ENCODE results near the gene SLC1A5.
"Not testable (repeated sequence)": the region's sequence is repeated elsewhere in the genome, so short reads cannot be mapped to it uniquely, and the experiment has no call there.

SLC1A5 gene

DNA sequence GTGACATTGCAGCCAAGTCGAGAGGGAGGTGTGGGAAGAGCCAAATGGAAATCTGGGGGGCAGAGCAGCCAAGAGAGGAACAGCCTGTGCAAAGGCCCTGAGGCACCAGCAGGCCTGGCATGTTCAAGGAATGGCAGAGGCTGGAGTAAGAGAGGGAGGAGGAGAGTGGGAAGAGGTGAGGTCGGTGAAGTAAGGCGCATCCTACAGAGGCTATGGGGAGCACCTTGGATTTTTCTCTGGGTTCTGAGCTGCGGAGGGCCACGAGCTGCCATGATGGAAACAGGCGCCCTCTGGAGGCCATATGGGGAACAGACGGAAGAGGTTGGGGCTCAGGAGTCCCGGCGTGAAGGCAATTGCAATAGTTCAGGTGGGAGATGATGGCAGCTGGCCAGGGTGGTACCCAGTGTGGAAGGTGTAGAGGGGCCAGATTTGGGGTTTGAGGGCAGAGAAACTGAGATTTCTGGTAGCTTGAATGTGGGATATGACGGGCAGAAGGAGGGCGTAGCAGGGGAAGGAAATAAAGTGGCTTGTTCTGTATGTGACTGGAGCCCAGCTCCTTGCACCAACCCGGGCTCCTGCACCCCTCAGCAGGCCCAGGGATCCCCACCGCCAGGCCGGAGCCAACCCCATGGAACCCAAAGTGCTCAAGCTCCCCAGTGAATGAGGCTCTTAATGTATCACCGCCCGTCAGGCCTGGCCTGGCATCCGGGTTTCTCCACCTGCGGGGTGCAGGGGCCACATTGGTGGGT is 21.7 kb downstream of the SLC1A5 start:
- peak; percentile 18 for DNase-seq

DNA sequence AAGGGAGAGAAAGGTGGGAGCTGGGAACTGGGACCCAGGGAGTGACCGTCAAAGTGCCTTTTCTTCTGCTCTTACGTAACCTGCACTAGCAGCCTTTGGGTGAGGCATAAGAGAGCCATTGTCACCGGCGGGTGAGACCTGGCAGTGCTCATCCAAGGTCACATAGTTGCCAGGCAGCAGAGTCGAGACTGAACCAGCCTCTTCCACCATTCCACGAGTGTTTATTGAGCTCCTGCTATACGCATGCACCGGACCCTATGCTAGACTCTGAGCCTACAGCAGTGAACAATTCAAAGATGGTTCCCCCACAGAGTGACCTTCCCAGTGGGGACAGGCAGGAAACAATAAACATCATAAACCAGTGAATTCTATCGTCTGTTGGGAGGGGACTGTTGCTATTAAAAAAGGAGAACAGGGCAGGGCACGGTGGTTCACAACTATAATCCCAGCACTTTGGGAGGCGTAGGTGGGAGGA is 23.5 kb downstream of the SLC1A5 start:
- DNase-seq = no peak

DNA sequence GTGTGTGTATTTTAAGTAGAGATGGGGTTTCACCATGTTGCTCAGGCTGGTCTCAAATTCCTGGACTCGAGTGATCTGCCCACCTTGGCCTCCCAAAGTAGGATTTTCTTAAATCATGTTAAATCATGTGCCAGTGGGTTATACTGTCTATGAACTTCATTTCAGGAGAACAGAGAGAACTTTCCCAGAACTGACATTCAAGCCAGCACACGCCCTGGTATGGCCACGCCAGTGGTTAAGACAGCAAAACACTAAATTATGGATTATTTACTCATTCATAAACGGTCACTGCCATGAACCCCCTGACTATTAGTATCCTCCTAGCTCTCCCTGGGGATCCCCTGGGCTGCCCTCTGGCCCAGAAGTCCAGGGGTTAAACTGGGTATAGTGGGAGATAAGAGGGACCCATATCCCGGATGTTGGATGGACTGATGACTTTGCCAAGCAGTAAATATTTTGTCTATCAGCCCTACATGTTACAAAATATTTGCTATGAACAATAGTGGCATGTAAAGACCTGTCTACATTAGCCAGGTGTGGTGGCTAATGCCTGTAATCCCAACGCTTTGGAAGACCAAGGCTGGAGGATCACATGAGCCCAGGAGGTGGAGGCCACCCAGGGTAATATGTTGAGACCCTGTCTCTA is 26.0 kb downstream of the SLC1A5 start:
- DNase-seq = no peak

DNA sequence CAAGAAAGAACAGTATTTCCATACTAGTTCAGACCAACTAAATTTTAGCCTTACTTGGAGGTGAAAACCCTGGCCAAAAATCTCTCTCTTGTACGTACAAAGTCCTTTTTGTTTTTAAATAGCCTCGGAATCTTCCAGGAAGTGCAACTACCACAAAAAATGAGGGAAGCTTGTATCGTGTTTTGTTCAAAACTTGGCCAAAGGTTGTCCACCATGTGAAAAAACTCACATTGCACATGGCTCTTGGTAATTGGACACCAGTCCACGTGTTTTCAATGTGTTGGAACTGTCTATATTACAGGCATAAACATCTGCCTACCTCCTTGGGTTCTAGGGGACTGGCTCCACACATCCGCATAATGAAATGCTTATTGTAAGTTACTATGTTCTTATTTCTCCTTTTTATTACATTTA is 27.0 kb downstream of the SLC1A5 start:
- DNase-seq = no peak

DNA sequence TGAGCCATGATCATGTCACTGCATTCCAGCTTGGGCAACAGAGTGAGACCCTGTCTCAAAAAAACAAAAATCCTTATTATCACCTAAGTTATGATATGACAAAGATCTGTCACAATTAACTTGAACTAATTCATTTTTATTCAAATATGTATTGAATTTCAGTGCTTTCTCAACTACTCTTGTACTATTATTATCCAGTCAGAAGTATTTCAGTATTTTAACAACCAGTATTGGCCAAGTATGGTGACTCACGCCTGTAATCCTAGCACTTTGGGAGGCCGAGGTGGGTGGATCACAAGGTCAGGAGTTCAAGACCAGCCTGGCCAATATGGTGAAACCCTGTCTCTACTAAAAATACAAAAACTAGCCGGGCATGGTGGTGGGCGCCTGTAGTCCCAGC is 27.5 kb downstream of the SLC1A5 start:
- not testable (repeated sequence) for DNase-seq

DNA sequence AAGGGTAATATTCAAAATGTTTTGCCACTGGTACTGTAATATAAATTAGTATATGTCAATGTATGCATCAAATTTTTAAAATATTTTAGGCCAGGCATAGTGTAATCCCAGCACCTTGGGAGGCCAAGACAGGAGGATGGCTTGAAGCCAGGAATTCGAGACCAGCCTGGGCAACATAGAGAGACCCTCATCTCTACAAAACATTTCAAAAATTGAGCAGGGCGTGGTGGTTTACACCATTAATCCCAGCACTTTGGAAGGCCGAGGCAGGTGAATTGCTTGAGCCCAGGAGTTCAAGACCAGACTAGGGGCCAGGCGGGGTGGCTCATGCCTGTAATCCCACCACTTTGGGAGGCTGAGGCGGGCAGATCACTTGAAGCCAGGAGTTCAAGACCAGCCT is 28.0 kb downstream of the SLC1A5 start:
- no peak for DNase-seq

DNA sequence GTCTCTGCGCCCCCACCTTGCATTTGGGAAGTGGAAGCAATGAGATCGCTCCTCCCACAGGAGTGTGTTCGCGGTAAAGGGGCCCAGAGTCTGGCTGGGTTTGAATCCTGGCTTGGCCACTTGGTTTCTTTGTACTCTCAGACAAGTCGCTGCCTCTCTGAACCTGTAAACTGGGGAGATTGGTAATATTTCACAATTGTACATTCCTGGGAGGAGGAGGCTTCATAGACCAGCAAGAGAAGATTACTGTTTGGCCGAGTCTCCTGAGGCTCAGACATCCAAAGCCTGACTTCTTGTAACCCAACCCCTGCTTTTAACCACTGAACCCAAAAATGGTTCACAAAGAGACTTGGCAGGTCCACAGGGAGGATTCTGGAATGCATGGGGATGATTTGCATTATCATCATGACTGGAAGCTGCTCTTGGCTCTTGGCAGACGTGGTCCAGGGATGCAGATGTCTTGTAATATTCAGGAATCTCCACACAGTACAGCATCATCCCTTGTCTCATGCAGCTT is 28.5 kb downstream of the SLC1A5 start:
- no peak for DNase-seq

DNA sequence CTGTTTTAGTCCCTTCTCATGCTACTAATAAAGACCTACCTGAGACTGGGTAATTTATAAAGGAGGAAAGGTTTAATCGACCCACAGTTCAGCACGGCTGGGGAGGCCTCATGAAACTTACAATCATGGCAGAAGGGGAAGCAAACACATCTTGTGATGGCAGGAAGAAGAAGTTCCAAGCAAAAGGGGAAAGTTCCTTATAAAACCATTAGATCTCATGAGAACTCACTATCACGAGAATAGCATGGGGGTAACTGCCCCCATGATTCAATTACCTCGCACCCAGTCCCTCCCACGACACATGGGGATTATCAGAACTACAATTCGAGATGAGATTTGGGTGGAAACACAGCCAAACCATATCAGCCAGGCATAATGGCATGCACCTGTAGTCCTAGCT is 29.2 kb downstream of the SLC1A5 start:
- DNase-seq = no peak

DNA sequence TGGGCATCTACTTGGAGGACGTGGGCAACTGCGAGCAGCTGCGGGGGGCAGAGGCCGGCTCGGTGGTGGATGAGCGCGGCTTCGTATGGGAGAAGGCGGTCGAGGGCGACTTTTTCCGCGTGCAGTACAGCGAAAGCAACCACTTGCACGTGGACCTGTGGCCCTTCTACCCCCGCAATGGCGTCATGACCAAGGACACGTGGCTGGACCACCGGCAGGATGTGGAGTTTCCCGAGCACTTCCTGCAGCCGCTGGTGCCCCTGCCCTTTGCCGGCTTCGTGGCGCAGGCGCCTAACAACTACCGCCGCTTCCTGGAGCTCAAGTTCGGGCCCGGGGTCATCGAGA is 31.9 kb downstream of the SLC1A5 start:
- no peak for DNase-seq

DNA sequence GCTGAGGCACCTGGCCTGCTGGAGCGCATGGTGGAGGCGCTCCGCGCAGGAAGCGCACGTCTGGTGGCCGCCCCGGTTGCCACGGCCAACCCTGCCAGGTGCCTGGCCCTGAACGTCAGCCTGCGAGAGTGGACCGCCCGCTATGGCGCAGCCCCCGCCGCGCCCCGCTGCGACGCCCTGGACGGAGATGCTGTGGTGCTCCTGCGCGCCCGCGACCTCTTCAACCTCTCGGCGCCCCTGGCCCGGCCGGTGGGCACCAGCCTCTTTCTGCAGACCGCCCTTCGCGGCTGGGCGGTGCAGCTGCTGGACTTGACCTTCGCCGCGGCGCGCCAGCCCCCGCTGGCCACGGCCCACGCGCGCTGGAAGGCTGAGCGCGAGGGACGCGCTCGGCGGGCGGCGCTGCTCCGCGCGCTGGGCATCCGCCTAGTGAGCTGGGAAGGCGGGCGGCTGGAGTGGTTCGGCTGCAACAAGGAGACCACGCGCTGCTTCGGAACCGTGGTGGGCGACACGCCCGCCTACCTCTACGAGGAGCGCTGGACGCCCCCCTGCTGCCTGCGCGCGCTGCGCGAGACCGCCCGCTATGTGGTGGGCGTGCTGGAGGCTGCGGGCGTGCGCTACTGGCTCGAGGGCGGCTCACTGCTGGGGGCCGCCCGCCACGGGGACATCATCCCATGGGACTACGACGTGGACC is 32.4 kb downstream of the SLC1A5 start:
- DNase-seq = no peak

DNA sequence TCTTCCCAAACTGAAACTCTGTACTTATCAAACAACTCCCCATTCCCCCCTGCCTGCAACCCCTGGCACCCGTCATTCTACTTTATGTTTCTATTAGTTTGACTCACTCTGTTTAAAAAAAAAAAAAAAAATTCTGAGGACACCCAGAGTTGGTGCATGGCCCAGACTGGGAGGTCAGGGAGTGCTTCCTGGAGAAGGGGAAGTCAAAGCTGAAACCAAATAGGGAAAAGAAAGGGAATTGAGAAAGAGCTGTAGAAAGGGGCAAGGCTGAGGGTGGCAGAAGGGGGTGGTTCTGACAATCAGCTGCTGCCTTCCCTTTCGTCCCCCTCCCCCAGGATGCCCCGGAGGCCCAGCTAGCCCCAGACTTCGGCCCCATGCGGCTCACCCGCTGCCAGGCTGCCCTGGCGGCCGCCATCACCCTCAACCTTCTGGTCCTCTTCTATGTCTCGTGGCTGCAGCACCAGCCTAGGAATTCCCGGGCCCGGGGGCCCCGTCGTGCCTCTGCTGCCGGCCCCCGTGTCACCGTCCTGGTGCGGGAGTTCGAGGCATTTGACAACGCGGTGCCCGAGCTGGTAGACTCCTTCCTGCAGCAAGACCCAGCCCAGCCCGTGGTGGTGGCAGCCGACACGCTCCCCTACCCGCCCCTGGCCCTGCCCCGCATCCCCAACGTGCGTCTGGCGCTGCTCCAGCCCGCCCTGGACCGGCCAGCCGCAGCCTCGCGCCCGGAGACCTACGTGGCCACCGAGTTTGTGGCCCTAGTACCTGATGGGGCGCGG is 33.1 kb downstream of the SLC1A5 start:
- no peak for DNase-seq

DNA sequence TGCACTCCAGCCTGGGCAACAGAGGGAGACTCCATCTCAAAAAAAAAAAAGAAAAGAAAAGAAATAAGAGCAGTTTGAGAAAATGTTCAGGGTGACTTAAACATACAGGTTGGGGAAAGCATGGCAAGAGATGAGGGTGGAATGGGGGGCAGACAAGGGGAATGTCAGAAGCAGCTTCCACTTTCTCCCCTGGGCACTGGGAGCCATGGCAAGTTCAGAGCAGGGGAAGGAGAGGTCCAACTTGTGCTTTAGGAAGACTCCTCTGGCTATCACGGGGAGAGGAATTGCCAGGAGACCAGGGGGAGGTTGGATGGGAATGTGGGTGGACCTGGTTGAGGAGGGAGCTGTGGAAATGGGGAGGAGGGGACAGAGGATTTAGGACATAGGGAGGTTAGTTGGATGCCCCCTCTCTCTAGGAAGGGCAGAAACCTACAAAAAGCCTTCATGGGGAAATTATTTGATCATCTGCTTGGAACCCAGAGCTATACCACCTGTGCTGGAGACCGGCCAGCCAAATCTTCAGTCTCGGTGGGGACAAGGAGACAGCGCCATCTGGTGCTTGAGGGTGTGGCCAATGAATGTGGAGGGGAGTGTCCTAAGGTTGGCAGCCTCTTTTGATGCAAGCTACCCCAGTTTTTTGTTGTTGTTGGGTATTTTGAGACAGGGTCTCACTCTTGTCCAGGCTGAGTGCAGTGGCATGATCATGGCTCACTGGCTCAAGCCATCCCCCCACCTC is 34.8 kb downstream of the SLC1A5 start:
- peak; percentile 67 for DNase-seq

DNA sequence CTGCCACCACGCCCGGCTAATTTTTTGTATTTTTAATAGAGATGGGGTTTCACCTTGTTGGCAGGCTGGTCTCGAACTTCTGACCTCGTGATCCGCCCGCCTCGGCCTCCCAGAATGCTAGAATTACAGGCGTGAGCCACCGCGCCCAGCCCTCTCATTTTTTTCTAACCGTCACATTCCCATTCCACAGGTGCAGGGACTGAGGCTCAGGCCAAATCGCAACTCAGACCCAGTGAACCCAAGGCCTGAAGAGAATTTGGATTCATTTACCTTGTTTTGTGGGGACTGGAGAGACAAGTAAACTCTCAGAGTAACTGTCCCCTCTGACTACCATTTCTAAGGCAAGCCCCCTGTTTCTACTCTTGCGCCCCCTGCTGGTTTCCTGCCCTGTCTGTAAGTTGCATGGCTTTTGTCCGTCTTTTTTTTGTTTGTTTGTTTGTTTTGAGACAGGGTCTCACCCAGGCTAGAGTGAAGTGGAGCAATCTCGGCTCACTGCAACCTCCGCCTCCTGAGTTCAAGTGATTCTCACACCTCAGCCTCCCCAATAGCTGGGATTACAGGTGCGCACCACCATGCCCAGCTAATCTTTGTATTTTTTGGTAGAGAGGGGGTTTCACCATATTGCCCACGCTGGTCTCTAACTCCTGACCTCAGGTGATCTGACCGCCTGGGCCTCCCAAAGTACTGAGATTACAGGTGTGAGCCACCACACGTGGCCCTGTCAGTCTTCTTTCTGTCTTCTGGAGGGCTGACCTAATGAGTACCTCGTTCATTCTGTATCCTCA is 39.9 kb downstream of the SLC1A5 start:
- no peak for DNase-seq

DNA sequence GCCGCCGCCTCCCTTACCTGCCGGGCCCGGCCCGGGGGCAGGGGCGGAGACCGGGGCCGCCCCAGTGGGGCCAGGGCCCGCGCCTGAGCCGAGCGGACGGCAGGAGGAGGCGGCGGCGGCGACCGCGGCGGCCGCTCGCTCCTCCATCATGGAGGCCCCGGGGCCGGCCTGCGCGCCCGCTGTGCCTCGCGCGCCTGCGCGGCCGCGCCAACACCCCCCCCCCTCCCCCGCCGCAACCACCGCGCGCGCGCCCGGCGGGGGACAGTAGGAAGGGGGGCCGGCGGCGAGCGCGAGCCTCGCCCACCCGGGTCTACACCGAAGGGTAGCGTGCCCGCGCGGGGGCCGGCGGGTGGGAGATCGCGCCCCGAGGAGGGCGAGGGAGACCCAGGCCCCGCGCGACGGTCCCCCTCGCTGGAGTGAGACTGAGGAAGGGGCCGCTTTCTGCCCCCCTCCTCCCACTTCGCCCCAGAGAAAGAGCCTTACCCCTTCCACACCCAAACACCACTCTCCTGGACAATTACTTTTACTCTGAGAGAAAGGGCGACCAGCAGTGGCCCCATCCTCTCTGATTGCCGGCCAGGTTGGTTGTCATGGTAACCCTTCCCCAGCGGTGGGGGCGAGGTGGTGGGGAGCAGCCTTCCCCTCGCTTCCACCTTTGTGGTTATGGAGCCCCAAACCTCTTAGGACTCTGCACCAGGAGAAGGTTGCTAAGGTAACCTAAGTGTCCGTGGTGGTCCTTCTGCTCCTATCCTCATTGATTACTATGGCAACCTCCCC is 41.9 kb downstream of the SLC1A5 start, which contains the start of gene STRN4:
Gene STRN4, minus strand, starts transcription at position 170 of the 777 bp plus-strand sequence. Its CDS starts 20 bp downstream, at position 150.
- DNase-seq = peak; percentile 37

DNA sequence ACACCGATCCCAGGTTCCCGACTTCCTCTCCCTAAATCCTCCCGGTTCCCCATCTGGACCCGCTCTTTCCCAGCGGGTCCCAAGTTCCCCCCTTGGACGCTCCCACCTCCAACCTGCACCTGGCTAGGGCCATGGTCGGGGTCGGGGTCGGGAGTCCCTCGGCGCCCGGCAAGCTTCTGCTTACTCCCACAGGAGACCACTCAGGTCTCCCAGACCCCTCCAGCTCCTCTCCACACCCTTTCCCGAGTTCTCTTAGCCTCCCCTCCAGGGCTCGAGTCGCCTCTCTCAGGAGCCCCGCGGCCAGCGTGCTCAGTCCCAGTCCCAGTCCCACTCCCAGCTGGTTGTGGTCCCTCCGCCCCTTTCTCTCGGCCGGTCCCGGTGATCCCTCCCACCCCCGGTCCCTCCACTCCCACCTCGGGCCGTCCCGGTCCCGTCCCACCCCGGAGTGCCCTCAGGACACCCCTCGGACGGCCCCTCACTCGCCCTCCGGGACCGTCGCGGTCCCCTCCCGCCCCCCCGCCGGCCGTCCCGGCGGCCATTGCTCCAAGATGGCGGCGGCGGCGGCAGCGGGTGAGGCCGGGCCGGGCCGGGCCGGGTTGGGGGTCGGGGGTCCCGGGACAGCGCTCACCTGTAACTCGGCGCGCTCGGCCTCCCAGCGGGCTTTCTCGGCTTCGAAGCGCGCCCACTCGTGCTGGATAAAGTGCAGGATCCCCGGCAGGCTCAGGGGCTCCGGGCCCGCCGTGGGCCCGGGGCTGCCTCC is 42.7 kb downstream of the SLC1A5 start, which contains the start of gene FKRP:
Gene FKRP, plus strand, starts transcription at position 537 of the 760 bp plus-strand sequence. CDS start 9,394 bp downstream, outside the sequence.
- DNase-seq = no peak

DNA sequence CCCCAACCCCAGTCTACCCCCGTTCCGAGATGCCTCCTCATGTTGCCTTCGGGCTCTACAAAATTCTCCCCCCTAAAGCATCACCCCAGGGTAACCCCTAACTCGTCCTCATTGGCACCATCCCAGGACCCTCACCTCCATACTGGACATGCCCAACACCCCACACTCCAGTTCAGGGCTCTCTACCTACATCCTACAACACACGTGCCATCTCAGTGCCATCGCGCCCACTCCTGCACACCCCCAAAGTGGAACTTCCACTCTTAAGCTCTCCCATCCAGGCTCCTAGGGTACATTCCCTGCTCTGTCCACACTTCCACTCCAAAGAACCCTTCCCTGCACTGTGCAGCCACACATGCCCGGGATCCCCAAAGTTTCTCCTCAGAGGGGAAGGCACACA is 43.4 kb downstream of the SLC1A5 start:
- no peak for DNase-seq

DNA sequence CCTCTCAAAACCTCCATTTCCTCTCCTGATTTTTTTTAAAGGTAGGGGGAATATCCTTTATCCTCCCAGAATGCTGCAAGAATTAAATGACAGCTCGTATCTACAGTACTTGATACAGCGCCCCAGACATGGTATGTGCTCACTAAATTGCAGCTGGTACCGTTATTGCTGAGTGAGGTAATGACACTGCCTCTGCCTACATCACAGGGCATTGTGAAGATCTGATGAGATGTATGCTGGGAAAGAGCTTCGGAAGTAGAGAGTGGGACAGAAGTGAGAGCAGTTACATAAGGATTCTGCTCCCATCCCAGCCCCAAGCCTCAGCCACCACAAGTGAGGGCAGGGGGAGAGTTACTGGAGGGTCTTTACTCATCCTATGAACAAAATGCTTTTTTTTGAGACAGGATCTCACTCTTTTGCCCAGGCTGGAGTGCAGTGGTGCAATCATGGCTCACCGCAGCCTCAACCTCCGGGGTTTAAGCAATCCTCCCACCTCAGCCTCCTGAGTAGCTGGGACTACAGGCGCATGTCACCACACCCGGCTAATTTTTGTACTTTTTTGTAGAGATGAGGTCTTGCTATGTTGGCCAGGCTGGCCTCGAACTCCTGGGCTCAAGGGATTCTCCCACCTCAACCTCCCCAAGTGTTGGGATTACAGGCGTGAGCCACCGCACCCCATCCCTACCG is 44.2 kb downstream of the SLC1A5 start:
- DNase-seq = no peak

DNA sequence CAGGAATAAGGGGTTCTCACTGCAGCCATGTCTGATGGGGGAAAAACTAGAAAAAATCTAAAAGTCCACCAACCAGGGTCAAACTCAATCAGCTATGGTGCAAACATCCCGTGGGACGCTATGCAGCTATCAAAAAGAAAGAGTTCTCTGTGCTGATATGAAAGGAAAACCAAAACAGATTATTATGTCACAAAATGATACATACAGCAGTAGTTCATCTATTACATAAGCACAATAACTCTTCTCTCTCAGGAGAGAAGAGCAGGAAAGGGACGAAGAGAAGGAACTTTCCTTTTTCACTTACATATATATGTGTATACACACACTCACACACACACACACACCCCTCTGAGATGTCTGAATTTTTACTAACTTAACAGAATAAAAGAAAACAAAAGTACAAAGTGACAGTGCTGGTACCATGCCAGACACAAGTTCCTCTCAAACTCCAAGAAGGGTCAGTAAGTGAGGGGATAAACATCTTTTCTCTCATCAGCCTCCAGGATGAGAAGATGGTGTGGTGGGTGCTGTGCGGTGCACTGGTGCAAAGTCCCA is 45.4 kb downstream of the SLC1A5 start:
- no peak for DNase-seq

DNA sequence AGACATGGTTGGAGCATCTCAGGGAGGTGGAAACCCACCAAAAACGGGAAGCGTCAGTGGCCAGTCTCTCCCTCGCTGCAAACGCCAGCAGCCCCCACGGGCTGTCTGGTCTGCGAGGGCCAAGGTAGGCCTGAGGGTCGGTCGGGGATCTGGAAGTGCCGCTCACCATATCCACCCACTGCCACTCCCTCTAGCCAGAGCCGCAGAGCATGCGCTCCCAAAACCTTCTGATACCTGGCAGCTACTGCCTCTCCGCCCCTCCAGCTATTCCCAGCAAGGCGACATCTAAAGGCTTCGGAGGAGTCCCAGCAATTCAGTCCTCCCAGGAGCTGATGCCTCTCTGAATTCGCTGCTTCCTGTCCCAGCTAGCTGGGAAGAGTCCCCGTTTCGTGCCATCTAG is 46.9 kb downstream of the SLC1A5 start:
- no peak for DNase-seq

All from NCI-H774 (cell line).